Measurements from ENCODE around the gene PHF3. TPM values are rescaled to one million over a fixed set of nuclear protein-coding genes. Genes with fewer than 3 reads are reported as not detected.
"Not testable (repeated sequence)": the region's sequence is repeated elsewhere in the genome, so short reads cannot be mapped to it uniquely, and the experiment has no call there.

PHF3 gene
- total RNA-seq, 5 donors from 2014 or later (not counting 1 experiment from before 2014, with no cell fraction given) = 78.5 to 110 (median 93.3) TPM

- ChIA-PET POLR2A (no interaction called here), CTCF (no interaction called here)
- ATAC-seq (replicated peaks in 1 of 4) = no peak
- Histone ChIP-seq H3K36me3 (ENCODE audit: control insufficient read depth in 2 of 2, extremely low read depth in 1 of 2, insufficient read depth in 1 of 2, low read length in 1 of 2) (no peaks in the 10 kb centered on the region), H3K9me3 (no peaks in the 10 kb centered on the region), H3K4me1 (ENCODE audit: control insufficient read depth in 1 of 2, extremely low read depth in 1 of 2, insufficient read depth in 2 of 2, low read length in 2 of 2) (peaks cover 0 to 7% of the 10 kb centered on the region in 2 experiments), H3K4me3 (ENCODE audit: control insufficient read depth in 1 of 2, extremely low read depth in 1 of 2, low read length in 1 of 2) (no peak overlapping the region), H3K27ac (ENCODE audit: low read length) (no peak overlapping the region), H3K27me3 (replicated peaks in 1 of 2; ENCODE audit: control insufficient read depth in 2 of 2, extremely low read depth in 1 of 2, insufficient read depth in 2 of 2, low read length in 1 of 2) (no peaks in the 10 kb centered on the region)
- H3K4me1 Mint-ChIP-seq = peaks cover 0 to 4% (median 2%) of the 10 kb centered on the region in 3 donors
- no peak overlapping the region for H3K27ac Mint-ChIP-seq
- DNase-seq = no peak
- H3K9me3 Mint-ChIP-seq = peaks cover 1 to 5% (median 3%) of the 10 kb centered on the region in 3 donors
- H3K27me3 Mint-ChIP-seq = no peaks in the 10 kb centered on the region
- no peak overlapping the region for H3K4me3 Mint-ChIP-seq
- H3K36me3 Mint-ChIP-seq = peaks cover 12% of the 10 kb centered on the region
Measured at GRCh38 chr6:63730311-63730710, 94.7 kb downstream of the PHF3 start.

- 100% methylated on average over 1 of the region's 3 CpGs for WGBS (ENCODE audit: insufficient coverage)
- Histone ChIP-seq H3K4me1 (ENCODE audit: control insufficient read depth in 1 of 2, extremely low read depth in 1 of 2, insufficient read depth in 2 of 2, low read length in 2 of 2) (no peaks in the 10 kb centered on the region), H3K9me3 (peaks cover 2% of the 10 kb centered on the region), H3K27me3 (replicated peaks in 1 of 2; ENCODE audit: control insufficient read depth in 2 of 2, extremely low read depth in 1 of 2, insufficient read depth in 2 of 2, low read length in 1 of 2) (no peaks in the 10 kb centered on the region), H3K4me3 (ENCODE audit: control insufficient read depth in 1 of 2, extremely low read depth in 1 of 2, low read length in 1 of 2) (no peak overlapping the region), H3K27ac (ENCODE audit: low read length) (no peak overlapping the region), H3K36me3 (ENCODE audit: control insufficient read depth in 2 of 2, extremely low read depth in 1 of 2, insufficient read depth in 1 of 2, low read length in 1 of 2) (no peaks in the 10 kb centered on the region)
- Mint-ChIP-seq H3K4me3 (no peak overlapping the region), H3K27me3 (no peaks in the 10 kb centered on the region), H3K9me3 (peaks cover 6 to 9% (median 9%) of the 10 kb centered on the region in 3 donors), H3K27ac (no peak overlapping the region), H3K36me3 (peaks cover 12% of the 10 kb centered on the region), H3K4me1 (no peaks in the 10 kb centered on the region)
- ATAC-seq (replicated peaks in 1 of 4) = no peak
- no peak for DNase-seq
- CTCF ChIA-PET = no interaction called here
- POLR2A ChIA-PET = no interaction called here
Measured at GRCh38 chr6:63731930-63732329, 96.3 kb downstream of the PHF3 start.

GRCh38 chr6:63732336-63732735 lies 96.7 kb downstream of the PHF3 start:
- Mint-ChIP-seq H3K4me1 (no peaks in the 10 kb centered on the region), H3K36me3 (peaks cover 12% of the 10 kb centered on the region), H3K4me3 (no peak overlapping the region), H3K9me3 (peaks cover 6 to 9% (median 9%) of the 10 kb centered on the region in 3 donors), H3K27me3 (no peaks in the 10 kb centered on the region), H3K27ac (no peak overlapping the region)
- ATAC-seq (replicated peaks in 1 of 4) = no peak
- Histone ChIP-seq H3K27me3 (replicated peaks in 1 of 2; ENCODE audit: control insufficient read depth in 2 of 2, extremely low read depth in 1 of 2, insufficient read depth in 2 of 2, low read length in 1 of 2) (no peaks in the 10 kb centered on the region), H3K36me3 (ENCODE audit: control insufficient read depth in 2 of 2, extremely low read depth in 1 of 2, insufficient read depth in 1 of 2, low read length in 1 of 2) (no peaks in the 10 kb centered on the region), H3K4me1 (ENCODE audit: control insufficient read depth in 1 of 2, extremely low read depth in 1 of 2, insufficient read depth in 2 of 2, low read length in 2 of 2) (no peaks in the 10 kb centered on the region), H3K27ac (ENCODE audit: low read length) (no peak overlapping the region), H3K9me3 (peaks cover 2% of the 10 kb centered on the region), H3K4me3 (ENCODE audit: control insufficient read depth in 1 of 2, extremely low read depth in 1 of 2, low read length in 1 of 2) (no peak overlapping the region)
- WGBS (ENCODE audit: insufficient coverage) = no CpG with 5 or more reads among the region's 2 CpGs
- ChIA-PET CTCF (no interaction called here), POLR2A (no interaction called here)
- no peak for DNase-seq

GRCh38 chr6:63734923-63735322 lies 99.3 kb downstream of the PHF3 start:
- Histone ChIP-seq H3K9me3 (peaks cover 2% of the 10 kb centered on the region), H3K27ac (ENCODE audit: low read length) (no peak overlapping the region), H3K4me3 (ENCODE audit: control insufficient read depth in 1 of 2, extremely low read depth in 1 of 2, low read length in 1 of 2) (no peak overlapping the region), H3K36me3 (ENCODE audit: control insufficient read depth in 2 of 2, extremely low read depth in 1 of 2, insufficient read depth in 1 of 2, low read length in 1 of 2) (no peaks in the 10 kb centered on the region), H3K27me3 (replicated peaks in 1 of 2; ENCODE audit: control insufficient read depth in 2 of 2, extremely low read depth in 1 of 2, insufficient read depth in 2 of 2, low read length in 1 of 2) (no peaks in the 10 kb centered on the region), H3K4me1 (ENCODE audit: control insufficient read depth in 1 of 2, extremely low read depth in 1 of 2, insufficient read depth in 2 of 2, low read length in 2 of 2) (no peaks in the 10 kb centered on the region)
- POLR2A ChIA-PET = no interaction called here
- Mint-ChIP-seq H3K27me3 (no peaks in the 10 kb centered on the region), H3K9me3 (peaks cover 9 to 10% (median 9%) of the 10 kb centered on the region in 3 donors), H3K27ac (no peak overlapping the region), H3K4me3 (no peak overlapping the region), H3K36me3 (peaks cover 7% of the 10 kb centered on the region), H3K4me1 (no peaks in the 10 kb centered on the region)
- WGBS (ENCODE audit: insufficient coverage) = 100% methylated on average over 1 of the region's 3 CpGs
- DNase-seq (no peak), ATAC-seq (replicated peaks in 1 of 4) (no peak)
- CTCF ChIA-PET = no interaction called here

GRCh38 chr6:63738190-63738589 lies 102.6 kb downstream of the PHF3 start:
- POLR2A ChIA-PET = interaction anchor here in 1 of 2 donors (0.7 kb wide), 1 partner anchor 39 kb away, joined by 3 read pairs; no protein-coding TSS in a partner anchor
- H3K9me3 Mint-ChIP-seq; H3K9me3 ChIP-seq; H3K36me3 Mint-ChIP-seq; H3K36me3 ChIP-seq (ENCODE audit: control insufficient read depth in 2 of 2, extremely low read depth in 1 of 2, insufficient read depth in 1 of 2, low read length in 1 of 2); H3K27me3 ChIP-seq (replicated peaks in 1 of 2; ENCODE audit: control insufficient read depth in 2 of 2, extremely low read depth in 1 of 2, insufficient read depth in 2 of 2, low read length in 1 of 2); H3K4me1 Mint-ChIP-seq; DNase-seq; H3K4me3 Mint-ChIP-seq; H3K4me3 ChIP-seq (ENCODE audit: control insufficient read depth in 1 of 2, extremely low read depth in 1 of 2, low read length in 1 of 2); H3K27ac ChIP-seq (ENCODE audit: low read length); ATAC-seq (replicated peaks in 1 of 4); H3K27me3 Mint-ChIP-seq; H3K27ac Mint-ChIP-seq; CTCF ChIA-PET; H3K4me1 ChIP-seq (ENCODE audit: control insufficient read depth in 1 of 2, extremely low read depth in 1 of 2, insufficient read depth in 2 of 2, low read length in 2 of 2): not testable (repeated sequence)
- WGBS (ENCODE audit: insufficient coverage) = no CpG with 5 or more reads among the region's 2 CpGs

GRCh38 chr6:63739094-63739687 lies 103.6 kb downstream of the PHF3 start:
- ChIA-PET CTCF (interaction anchor here in 1 of 2 donors (1.1 kb wide), 1 partner anchor 166 kb away, joined by 4 read pairs; no protein-coding TSS in a partner anchor), POLR2A (interaction anchor here in 1 of 2 donors (0.7 kb wide), 1 partner anchor 40 kb away, joined by 3 read pairs; no protein-coding TSS in a partner anchor)
- Mint-ChIP-seq H3K36me3 (peaks cover 5% of the 10 kb centered on the region), H3K27me3 (no peaks in the 10 kb centered on the region), H3K9me3 (peaks cover 9 to 10% (median 9%) of the 10 kb centered on the region in 3 donors), H3K4me1 (peaks cover 3 to 5% (median 5%) of the 10 kb centered on the region in 3 donors), H3K27ac (no peak overlapping the region), H3K4me3 (no peak overlapping the region)
- H3K27ac ChIP-seq (ENCODE audit: low read length) = no peak overlapping the region
- WGBS (ENCODE audit: insufficient coverage) = 50% methylated on average over 1 of the region's 1 CpG
- H3K27me3 ChIP-seq (replicated peaks in 1 of 2; ENCODE audit: control insufficient read depth in 2 of 2, extremely low read depth in 1 of 2, insufficient read depth in 2 of 2, low read length in 1 of 2) = no peaks in the 10 kb centered on the region
- H3K9me3 ChIP-seq = peaks cover 2% of the 10 kb centered on the region
- H3K36me3 ChIP-seq (ENCODE audit: control insufficient read depth in 2 of 2, extremely low read depth in 1 of 2, insufficient read depth in 1 of 2, low read length in 1 of 2) = no peaks in the 10 kb centered on the region
- H3K4me1 ChIP-seq (ENCODE audit: control insufficient read depth in 1 of 2, extremely low read depth in 1 of 2, insufficient read depth in 2 of 2, low read length in 2 of 2) = no peaks in the 10 kb centered on the region
- ATAC-seq (replicated peaks in 1 of 4) (no peak), DNase-seq (no peak)
- H3K4me3 ChIP-seq (ENCODE audit: control insufficient read depth in 1 of 2, extremely low read depth in 1 of 2, low read length in 1 of 2) = no peak overlapping the region

Data from T-cell (primary cell).